B cell (primary cell): ENCODE results near the gene ITGB3. TPM values are rescaled to one million over a fixed set of nuclear protein-coding genes. Genes with fewer than 3 reads are reported as not detected.

Source experiments
- ATAC-seq: fragments of 200-7000 bp; cut with Tn5 transposase; one replicate; pipeline ENCODE4 v1.10.0; 2021; ENCODE audit warnings: low read depth, mild to moderate bottlenecking, moderate number of reproducible peaks, moderate library complexity
- CTCF ChIA-PET: fragments of 350-600 bp; sonication (Branson Sonifier 250); formaldehyde crosslinking; loops from one replicate; lab custom pipeline; 2021; ENCODE audit warnings: antibody characterized with exemption, inconsistent platforms; lab: Charles Lee
- POLR2A ChIA-PET: fragments of 350-600 bp; sonication (Branson Sonifier 250); formaldehyde crosslinking; loops from one replicate; lab custom pipeline; 2021; ENCODE audit warnings: antibody characterized with exemption; lab: Charles Lee
- DNase-seq: peaks from one replicate; pipeline ENCODE4 v3.0.0; 2013
- H2AFZ ChIP-seq: 2 replicates; pipeline ENCODE4 v1.6.1; 2012; ENCODE audit warnings: mild to moderate bottlenecking, low read depth, low read length; ENCODE audit not compliant: insufficient read depth, poor library complexity, severe bottlenecking
- H3K27ac ChIP-seq, 2 donors: 1 replicate in 1 of 2; 2 replicates in 1 of 2; pipeline ENCODE4 v1.5.1; 2012 to 2013; ENCODE audit warnings: low read length in 2 of 2, mild to moderate bottlenecking in 2 of 2, moderate library complexity in 1 of 2
- H3K27me3 ChIP-seq, 4 experiments: fragments of 200-600 bp in 1 of 4; sonication (generic) in 1 of 4; replicated peaks in 1 of 4; 1 replicate in 2 of 4; 2 replicates in 2 of 4; pipeline versions ENCODE4 v1.6.1 to v1.7.0; 2013 to 2016; ENCODE audit warnings: low read length in 3 of 4, mild to moderate bottlenecking in 2 of 4, mixed read lengths in 1 of 4, moderate library complexity in 1 of 4; ENCODE audit not compliant: insufficient read depth in 4 of 4, control insufficient read depth in 3 of 4; ENCODE audit errors: control extremely low read depth in 1 of 4
- H3K36me3 ChIP-seq, 2 experiments: replicated peaks in 1 of 2; 1 replicate in 1 of 2; 2 replicates in 1 of 2; pipeline versions ENCODE4 v1.6.1 to v1.7.1; 2013; ENCODE audit warnings: low read length in 1 of 2; ENCODE audit not compliant: insufficient read depth in 2 of 2, control insufficient read depth in 1 of 2; ENCODE audit errors: control extremely low read depth in 1 of 2, extremely low read depth in 1 of 2
- H3K4me1 ChIP-seq, 2 donors: fragments of 200-600 bp in 1 of 2; sonication (generic) in 1 of 2; 1 replicate in 1 of 2; 2 replicates in 1 of 2; pipeline versions ENCODE4 v1.5.1 to v1.6.1; 2013 to 2017; ENCODE audit warnings: low read length in 2 of 2; ENCODE audit not compliant: control insufficient read depth in 2 of 2, insufficient read depth in 2 of 2
- H3K4me2 ChIP-seq: replicated peaks from 2 replicates; pipeline ENCODE3; 2012; ENCODE audit warnings: mild to moderate bottlenecking, low read depth, low read length; ENCODE audit not compliant: poor library complexity, severe bottlenecking
- H3K4me3 ChIP-seq, 5 experiments: fragments of 200-600 bp in 1 of 5; sonication (generic) in 1 of 5; 1 replicate in 3 of 5; 2 replicates in 2 of 5; pipeline versions ENCODE4 v1.5.1 to v1.7.0; 2011 to 2016; ENCODE audit warnings: low read length in 4 of 5, mild to moderate bottlenecking in 4 of 5, low read depth in 2 of 5, control low read depth in 1 of 5, moderate library complexity in 1 of 5; ENCODE audit not compliant: insufficient read depth in 1 of 5; ENCODE audit errors: control extremely low read depth in 1 of 5, extremely low read depth in 1 of 5
- H3K79me2 ChIP-seq: fragments of 200-600 bp; sonication (generic); one replicate; pipeline ENCODE4 v1.6.0; 2016; ENCODE audit warnings: low read length; ENCODE audit not compliant: control insufficient read depth, insufficient read depth
- H3K9ac ChIP-seq: fragments of 200-600 bp; sonication (generic); 2 replicates; pipeline ENCODE4 v1.6.1; 2017; ENCODE audit warnings: mild to moderate bottlenecking, low read length, moderate library complexity
- H3K9me3 ChIP-seq, 3 donors: one replicate each; pipeline versions ENCODE4 v1.6.1 to v1.7.1; 2013; ENCODE audit warnings: low read length in 2 of 3; ENCODE audit not compliant: control insufficient read depth in 2 of 3, insufficient read depth in 1 of 3; ENCODE audit errors: control extremely low read depth in 1 of 3
- H4K20me1 ChIP-seq: 2 replicates; pipeline ENCODE4 v1.6.0; 2012; ENCODE audit warnings: mild to moderate bottlenecking, low read length; ENCODE audit not compliant: insufficient read depth, control insufficient read depth, poor library complexity, severe bottlenecking
- H3K27ac Mint-ChIP-seq: one replicate; pipeline ENCODE4 v1.8.0; 2021; ENCODE audit warnings: mixed read lengths
- H3K27me3 Mint-ChIP-seq: one replicate; pipeline ENCODE4 v1.8.0; 2021; ENCODE audit warnings: mixed read lengths
- H3K4me1 Mint-ChIP-seq: one replicate; pipeline ENCODE4 v1.8.0; 2021; ENCODE audit warnings: mixed read lengths
- H3K4me3 Mint-ChIP-seq: one replicate; pipeline ENCODE4 v1.8.0; 2021; ENCODE audit warnings: mixed read lengths
- H3K9me3 Mint-ChIP-seq: one replicate; pipeline ENCODE4 v1.8.0; 2022; ENCODE audit warnings: mixed read lengths; ENCODE audit not compliant: insufficient read depth
- EZH2 ChIP-seq: IDR thresholded peaks from 2 replicates; pipeline ENCODE4 v1.6.1; 2012; ENCODE audit warnings: borderline replicate concordance, low read depth, mild to moderate bottlenecking, moderate library complexity, low read length; ENCODE audit not compliant: insufficient read depth, poor library complexity, severe bottlenecking
- WGBS: methylation state at CpG from one replicate; pipeline ENCODE4 v1.1.5; 2013; ENCODE audit warnings: missing lambda C conversion rate; ENCODE audit not compliant: insufficient coverage; 5-methylcytosine and 5-hydroxymethylcytosine counted together
- intact Hi-C: fragments of 100-400 bp; cut with micrococcal nuclease; formaldehyde crosslinking; loops from one replicate; pipeline ENCODE4 v1.10.0; 2022
- polyA plus RNA-seq: library from polyadenylated mRNA; depleted of rRNA; stranded (reverse); fragments of >200 nt; gene quantifications from 2 replicates; pipeline ENCODE4 v1.2.3, GENCODE V29; 2012
- total RNA-seq, 2 donors: library from RNA; stranded (reverse); fragments of 120-200 nt in 1 of 2; gene quantifications; 1 replicate in 1 of 2; 2 replicates in 1 of 2; pipeline versions ENCODE4 v1.2.3 to v1.2.4, GENCODE V29; 2013 to 2022
- TF ChIP-seq, protein P1 (sequence below): fragments of 200-600 bp; IDR thresholded peaks from one replicate; pipeline ENCODE4 v1.8.0; 2022; ENCODE audit warnings: antibody characterized with exemption, mild to moderate bottlenecking

Gene ITGB3
- total and polyA plus RNA-seq, 2 donors (not counting 1 experiment from before 2014, with no cell fraction given), result 0.07 to 11.4 TPM

DNA sequence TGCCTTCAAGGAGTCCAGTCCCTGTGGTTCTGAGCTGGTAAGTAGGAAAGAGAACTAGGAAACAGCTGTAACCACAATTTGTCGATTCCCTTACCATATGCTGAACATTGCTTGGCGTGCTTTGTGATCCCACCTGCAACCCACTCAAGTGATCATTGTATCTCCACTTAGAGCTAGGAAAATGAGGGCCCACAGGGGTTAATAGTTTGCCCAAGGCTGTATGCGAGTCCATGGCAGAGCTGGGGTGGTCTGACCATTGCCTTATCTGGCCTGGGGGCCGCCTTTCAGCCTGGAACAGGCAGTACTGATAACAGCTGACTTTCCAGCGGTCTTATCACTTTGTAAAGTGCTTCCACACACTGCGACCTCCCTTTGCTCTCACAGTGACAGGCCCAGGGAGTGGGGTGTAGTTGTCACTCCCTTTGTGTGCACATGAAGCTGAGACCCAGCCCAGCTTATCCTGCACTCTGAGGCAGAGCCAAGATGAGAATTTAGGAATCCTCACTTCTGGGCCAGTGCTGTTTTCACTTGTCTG lies 34.7 kb upstream of the ITGB3 start:
- H3K36me3 ChIP-seq, result no peaks in the 10 kb centered on the region
- TF ChIP-seq, protein P1, sequence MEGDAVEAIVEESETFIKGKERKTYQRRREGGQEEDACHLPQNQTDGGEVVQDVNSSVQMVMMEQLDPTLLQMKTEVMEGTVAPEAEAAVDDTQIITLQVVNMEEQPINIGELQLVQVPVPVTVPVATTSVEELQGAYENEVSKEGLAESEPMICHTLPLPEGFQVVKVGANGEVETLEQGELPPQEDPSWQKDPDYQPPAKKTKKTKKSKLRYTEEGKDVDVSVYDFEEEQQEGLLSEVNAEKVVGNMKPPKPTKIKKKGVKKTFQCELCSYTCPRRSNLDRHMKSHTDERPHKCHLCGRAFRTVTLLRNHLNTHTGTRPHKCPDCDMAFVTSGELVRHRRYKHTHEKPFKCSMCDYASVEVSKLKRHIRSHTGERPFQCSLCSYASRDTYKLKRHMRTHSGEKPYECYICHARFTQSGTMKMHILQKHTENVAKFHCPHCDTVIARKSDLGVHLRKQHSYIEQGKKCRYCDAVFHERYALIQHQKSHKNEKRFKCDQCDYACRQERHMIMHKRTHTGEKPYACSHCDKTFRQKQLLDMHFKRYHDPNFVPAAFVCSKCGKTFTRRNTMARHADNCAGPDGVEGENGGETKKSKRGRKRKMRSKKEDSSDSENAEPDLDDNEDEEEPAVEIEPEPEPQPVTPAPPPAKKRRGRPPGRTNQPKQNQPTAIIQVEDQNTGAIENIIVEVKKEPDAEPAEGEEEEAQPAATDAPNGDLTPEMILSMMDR, result no peak
- no peak for TF ChIP-seq EZH2
- H3K27me3 ChIP-seq, result no peaks in the 10 kb centered on the region
- H2AFZ ChIP-seq, result peak overlapping the region; percentile 4
- H3K4me3 ChIP-seq, result no peak overlapping the region
- Mint-ChIP-seq H3K9me3 (no peaks in the 10 kb centered on the region), H3K27ac (no peak overlapping the region), H3K4me3 (peak overlapping the region; percentile 23), H3K27me3 (no peaks in the 10 kb centered on the region), H3K4me1 (peaks cover 41% of the 10 kb centered on the region)
- H3K9ac ChIP-seq, result no peak overlapping the region
- no peaks in the 10 kb centered on the region for H4K20me1 ChIP-seq
- peak; percentile 44 for ATAC-seq
- intact Hi-C loops, result no loop called here
- peaks cover 37 to 49% of the 10 kb centered on the region in 2 donors for H3K4me1 ChIP-seq
- peak overlapping the region; percentile 53 for H3K4me2 ChIP-seq
- no peak overlapping the region for H3K27ac ChIP-seq
- ChIA-PET CTCF (interaction anchor here (0.8 to 3.6 kb wide), 5 partner anchors 10 to 97 kb away, joined by 3 to 27 read pairs (median 4); no protein-coding TSS in a partner anchor), POLR2A (interaction anchor here (0.6 kb wide), 1 partner anchor 106 kb away, joined by 4 read pairs; no protein-coding TSS in a partner anchor)
- 36% methylated on average over 3 of the region's 6 CpGs for WGBS
- peak; percentile 43 for DNase-seq
- no peaks in the 10 kb centered on the region for H3K79me2 ChIP-seq
- peaks cover 0 to 9% (median 0%) of the 10 kb centered on the region in 3 donors for H3K9me3 ChIP-seq
